HG02623 (cell line): ENCODE measurements around the gene WDR90.
A peak's percentile ranks its signal among the peaks of the same experiment; 100 is the strongest.

ENCODE experiments used
- ATAC-seq: cut with Tn5 transposase; IDR thresholded peaks from one replicate; pipeline ENCODE4 v1.9.1; 2021; ENCODE audit warnings: moderate library complexity; ENCODE audit not compliant: unreplicated experiment

The WDR90 gene

GRCh38 chr16:648781-649589 lies at the start of gene WDR90:
Gene WDR90, plus strand, starts transcription at chr16:649365. Its CDS starts 52 bp downstream, at chr16:649417.
- ATAC-seq: peak; percentile 80

GRCh38 chr16:600781-601180 lies 48.4 kb upstream of the WDR90 start:
- no peak for ATAC-seq

GRCh38 chr16:603933-604332 lies 45.2 kb upstream of the WDR90 start:
- no peak for ATAC-seq

GRCh38 chr16:606656-607307 lies 42.4 kb upstream of the WDR90 start:
- ATAC-seq: no peak

GRCh38 chr16:608019-608418 lies 41.1 kb upstream of the WDR90 start:
- no peak for ATAC-seq

- ATAC-seq: no peak
Observed at GRCh38 chr16:609316-609715, 39.8 kb upstream of the WDR90 start.

GRCh38 chr16:609984-610383 lies 39.2 kb upstream of the WDR90 start:
- ATAC-seq: no peak

GRCh38 chr16:610513-611381 lies 38.4 kb upstream of the WDR90 start:
- ATAC-seq: no peak

GRCh38 chr16:615122-615521 lies 34.0 kb upstream of the WDR90 start:
- no peak for ATAC-seq

GRCh38 chr16:616733-617586 lies 32.2 kb upstream of the WDR90 start:
- ATAC-seq: no peak

GRCh38 chr16:617855-618254 lies 31.3 kb upstream of the WDR90 start:
- no peak for ATAC-seq

- ATAC-seq: no peak
Observed at GRCh38 chr16:619476-620100, 29.6 kb upstream of the WDR90 start.

GRCh38 chr16:620700-621525 lies 28.3 kb upstream of the WDR90 start:
- ATAC-seq: no peak

GRCh38 chr16:621526-622105 lies 27.5 kb upstream of the WDR90 start:
- ATAC-seq: no peak

GRCh38 chr16:622920-623280 lies 26.3 kb upstream of the WDR90 start:
- no peak for ATAC-seq

- ATAC-seq: no peak
Observed at GRCh38 chr16:624526-625070, 24.6 kb upstream of the WDR90 start.

- ATAC-seq: no peak
Observed at GRCh38 chr16:625117-625976, 23.8 kb upstream of the WDR90 start.
